HEK293T (cell line): Measurements from ENCODE around the gene RIOK2.

Experiments
- FOXK2 ChIP-seq: fragments of 450-650 bp; IDR thresholded peaks from 2 replicates; pipeline ENCODE4 v1.6.1; 2016; ENCODE audit warnings: mild to moderate bottlenecking
- FOXM1 ChIP-seq: fragments of 450-650 bp; IDR thresholded peaks from 2 replicates; pipeline ENCODE4 v1.6.1; 2017; ENCODE audit warnings: mild to moderate bottlenecking, borderline replicate concordance
- NFRKB ChIP-seq: fragments of 450-650 bp; IDR thresholded peaks from 2 replicates; pipeline ENCODE4 v1.6.1; 2016; ENCODE audit warnings: mild to moderate bottlenecking, moderate library complexity

GRCh38 chr5:97131139-97131710 lies 51.8 kb downstream of the RIOK2 start:
- no peak for TF ChIP-seq NFRKB
- TF ChIP-seq FOXM1, result no peak
- TF ChIP-seq FOXK2, result no peak
